GM18507 (cell line): ENCODE measurements around the gene EEF1A2.

Experiments used
- DNase-seq: peaks from one replicate; pipeline ENCODE4 v3.0.0; 2011; ENCODE audit warnings: low read depth; ENCODE audit not compliant: insufficient read length; ENCODE audit errors: extremely low spot score
- FAIRE-seq: peaks from 2 replicates; lab custom pipeline; 2011; peaks lifted over from hg19 to GRCh38; lab: Jason Lieb, UNC

EEF1A2 gene

DNA sequence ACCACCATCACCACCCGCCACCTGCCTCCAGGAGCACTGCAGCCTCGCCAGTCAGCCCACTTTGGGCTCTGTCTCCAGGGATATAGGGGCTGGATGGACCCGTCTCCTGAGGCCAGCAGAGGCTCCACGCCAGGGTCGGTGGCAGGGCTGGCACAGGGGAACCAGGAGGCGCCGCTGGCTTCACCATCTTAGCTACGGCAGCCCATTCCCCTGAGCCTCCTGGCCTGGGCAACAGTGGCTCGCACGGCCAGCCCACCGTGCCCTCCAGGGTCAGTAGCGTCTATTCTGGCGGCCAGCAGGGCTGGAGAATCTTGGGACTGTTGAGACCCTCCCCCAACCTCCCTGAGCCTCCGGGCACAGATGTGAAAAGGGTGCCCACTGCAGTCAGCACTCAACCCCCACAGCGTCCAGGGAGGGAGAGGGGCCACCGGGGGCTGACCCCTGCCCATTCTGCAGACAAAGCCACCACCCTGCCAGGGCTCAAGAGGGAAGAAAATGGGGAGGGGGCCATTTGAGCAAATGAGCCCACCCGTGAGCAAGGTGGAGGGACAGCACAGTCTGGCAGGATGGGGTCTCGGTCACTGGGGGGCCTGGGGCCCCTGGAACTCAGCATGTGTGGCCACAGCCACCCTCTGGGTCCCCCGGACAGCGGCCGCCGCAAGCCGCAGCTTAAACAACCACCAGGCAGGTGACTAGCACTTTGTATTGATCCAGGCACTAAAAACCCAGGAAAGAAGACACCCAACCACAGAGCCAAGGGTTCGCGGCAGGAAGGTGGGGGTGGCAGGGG is 55.1 kb downstream of the EEF1A2 start:
- no peak for FAIRE-seq

DNA sequence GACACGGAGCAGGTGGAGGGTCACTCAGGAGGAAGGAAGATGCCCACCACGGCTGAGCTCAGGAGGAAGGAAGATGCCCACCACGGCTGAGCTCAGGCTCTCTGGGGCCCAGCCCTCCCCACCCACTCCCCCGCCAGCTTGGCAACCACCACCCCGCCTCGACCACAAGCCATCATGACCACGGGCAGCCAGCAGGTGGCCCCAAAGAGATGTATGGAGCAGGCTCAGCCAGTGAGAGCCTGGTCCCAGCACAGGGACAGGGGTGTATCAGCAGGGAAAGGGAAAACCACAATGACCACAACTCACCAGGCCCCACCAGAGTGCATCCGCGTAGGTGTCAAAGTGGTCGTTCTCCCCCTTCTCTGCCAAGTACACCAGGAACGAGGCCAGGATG is 56.8 kb downstream of the EEF1A2 start:
- DNase-seq: peak; percentile 35
- peak; percentile 21 for FAIRE-seq

More for the DNA sequence above, 55.1 kb downstream of the EEF1A2 start:
- no peak for DNase-seq

DNA sequence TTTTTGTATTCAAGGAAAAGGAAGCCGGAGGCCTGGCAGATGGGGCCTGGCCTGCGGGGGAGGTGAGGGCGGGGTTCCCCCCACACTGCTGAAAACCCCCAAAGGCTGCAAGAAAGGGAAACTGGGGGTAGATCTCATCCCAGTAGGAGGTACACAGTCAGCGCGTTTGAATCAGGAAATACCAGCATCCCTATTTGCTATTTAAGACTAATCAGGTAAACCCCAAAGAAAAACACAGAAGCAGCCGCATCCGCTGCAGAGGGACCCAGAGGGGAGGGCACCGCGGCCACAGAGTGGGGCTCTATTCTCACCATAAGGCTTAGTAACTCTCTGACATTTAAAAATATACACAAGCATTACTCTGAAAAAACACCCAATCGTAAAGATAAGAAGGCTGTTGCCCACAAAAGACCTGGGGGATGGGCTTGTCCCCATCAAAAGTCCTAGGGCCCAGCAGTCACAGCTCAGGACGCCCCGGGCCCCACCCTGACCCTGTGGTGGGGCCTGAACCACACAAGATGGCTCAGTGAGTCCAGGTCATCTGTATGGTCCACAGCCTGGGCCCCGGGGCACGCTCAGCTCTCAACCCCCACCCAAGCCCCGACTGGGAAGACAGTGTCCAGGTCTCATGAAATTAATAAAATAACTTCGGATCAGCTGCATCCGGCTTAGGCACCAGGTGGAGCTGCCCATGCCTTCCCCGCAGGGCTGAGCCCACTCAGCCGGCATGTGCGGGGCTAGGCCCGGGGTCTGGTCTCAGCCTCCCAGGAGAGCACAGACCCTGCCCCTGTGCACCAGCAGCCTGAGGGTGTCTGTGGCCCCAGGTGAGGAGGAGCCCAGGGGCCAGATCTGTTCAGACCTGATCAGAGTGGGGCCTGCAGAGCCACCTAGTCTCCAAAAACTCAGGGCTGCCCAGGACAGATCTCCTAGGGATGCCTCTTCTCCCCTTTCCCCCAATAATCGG is 57.5 kb downstream of the EEF1A2 start:
- FAIRE-seq (peak; percentile 71), DNase-seq (peak; percentile 28)

GRCh38 chr20:63440366-63440955 is 58.4 kb downstream of the EEF1A2 start:
- no peak for FAIRE-seq
- no peak for DNase-seq

DNA sequence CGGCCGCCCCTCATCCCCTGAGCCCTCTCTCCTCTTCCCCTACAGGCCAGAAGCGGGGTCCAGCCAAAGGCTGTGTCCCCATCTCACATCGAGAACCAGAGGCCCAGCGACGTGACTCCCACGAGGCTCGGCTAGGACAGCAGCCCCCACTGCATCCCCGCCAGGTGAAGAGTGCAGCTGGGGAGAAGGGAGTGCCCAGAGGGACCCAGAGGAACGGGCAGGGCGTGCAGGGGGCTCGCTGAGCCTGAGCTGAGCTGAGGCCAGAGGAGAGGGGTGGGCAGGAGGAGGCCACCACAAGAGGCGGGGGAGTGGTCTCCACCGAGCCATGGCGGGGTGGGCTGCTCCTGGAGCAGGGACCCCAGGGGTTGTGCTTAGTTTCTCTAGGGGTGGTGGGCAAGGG is 59.0 kb downstream of the EEF1A2 start:
- no peak for DNase-seq
- FAIRE-seq: no peak

DNA sequence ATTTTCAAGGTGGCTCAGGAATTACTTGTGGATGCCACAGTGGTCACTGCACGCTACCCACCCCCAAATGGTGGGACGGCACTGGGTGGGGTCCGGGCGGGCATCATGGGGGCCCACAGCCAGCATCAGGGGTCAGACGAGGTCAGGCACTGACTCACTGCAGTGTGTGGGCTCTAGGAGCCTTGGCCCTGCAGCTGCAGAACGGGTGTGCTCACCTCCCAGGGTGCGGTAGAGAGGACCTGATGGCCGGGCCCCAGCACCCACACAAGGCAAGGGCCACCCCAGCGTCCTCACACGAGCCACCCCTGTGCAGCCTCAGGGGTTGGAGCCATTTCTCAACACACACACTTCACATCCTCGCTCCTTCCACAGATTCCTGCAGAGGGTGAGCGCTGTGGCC is 60.8 kb downstream of the EEF1A2 start:
- FAIRE-seq (no peak), DNase-seq (no peak)
